IMR-90 (cell line): ENCODE measurements around the gene LIMS1. TPM values are rescaled to one million over a fixed set of nuclear protein-coding genes. Genes with fewer than 3 reads are reported as not detected.
"Not testable (repeated sequence)": the region's sequence is repeated elsewhere in the genome, so short reads cannot be mapped to it uniquely, and the experiment has no call there.

Experiments used
- ATAC-seq: fragments of 200-7000 bp; cut with Tn5 transposase; 2 replicates; pipeline ENCODE4 v1.9.1; 2020; ENCODE audit warnings: low read depth, mild to moderate bottlenecking, moderate library complexity
- BruUV-seq: library from RNA; stranded (reverse); fragments of 400-500 nt; replicated peaks from 2 replicates; lab custom pipeline; 2021; lab: Mats Ljungman, UMichigan
- CTCF ChIA-PET: fragments of 300-600 bp; formaldehyde crosslinking; extraction: SDS; loops from one replicate; lab custom pipeline; 2021; ENCODE audit warnings: antibody characterized with exemption; lab: Yijun Ruan, JAX
- POLR2A ChIA-PET: fragments of 300-600 bp; sonication (Branson Sonifier 250); formaldehyde crosslinking; loops from one replicate; lab custom pipeline; 2022; ENCODE audit warnings: antibody characterized with exemption; ENCODE audit not compliant: unreplicated experiment; lab: Charles Lee
- DNase-seq: peaks from one replicate; pipeline ENCODE4 v3.0.0; 2013
- H2AFZ ChIP-seq: replicated peaks from 2 replicates; pipeline ENCODE3; 2013; ENCODE audit warnings: low read length, mild to moderate bottlenecking; ENCODE audit not compliant: poor library complexity
- H2AK5ac ChIP-seq: 2 replicates; pipeline ENCODE4 v1.6.1; 2013; ENCODE audit warnings: low read depth, low read length, inconsistent platforms
- H2AK9ac ChIP-seq: replicated peaks from 2 replicates; pipeline ENCODE3; 2013; ENCODE audit warnings: mild to moderate bottlenecking, low read depth, low read length, moderate library complexity; ENCODE audit not compliant: poor library complexity
- H2BK120ac ChIP-seq: 2 replicates; pipeline ENCODE4 v1.6.1; 2013; ENCODE audit warnings: low read depth, low read length, inconsistent platforms
- H2BK15ac ChIP-seq: 3 replicates; pipeline ENCODE4 v1.6.1; 2013; ENCODE audit warnings: low read depth, low read length, inconsistent platforms
- H2BK20ac ChIP-seq: 2 replicates; pipeline ENCODE4 v1.6.1; 2013; ENCODE audit warnings: low read depth, mild to moderate bottlenecking, inconsistent platforms, low read length, moderate library complexity
- H2BK5ac ChIP-seq: 2 replicates; pipeline ENCODE4 v1.6.1; 2013; ENCODE audit warnings: mild to moderate bottlenecking, low read depth, low read length, inconsistent platforms; ENCODE audit not compliant: poor library complexity, severe bottlenecking
- H3K14ac ChIP-seq: replicated peaks from 2 replicates; pipeline ENCODE4 v1.6.1; 2013; ENCODE audit warnings: low read depth, low read length, inconsistent platforms
- H3K18ac ChIP-seq: 2 replicates; pipeline ENCODE4 v1.6.1; 2013; ENCODE audit warnings: low read depth, low read length, control low read depth
- H3K23ac ChIP-seq: 2 replicates; pipeline ENCODE4 v1.6.1; 2013; ENCODE audit warnings: low read depth, low read length, inconsistent platforms
- H3K27ac ChIP-seq: 2 replicates; pipeline ENCODE4 v1.5.1; 2013; ENCODE audit warnings: mild to moderate bottlenecking, control low read depth, low read length; ENCODE audit not compliant: insufficient read depth
- H3K27me3 ChIP-seq: 2 replicates; pipeline ENCODE4 v1.6.1; 2013; ENCODE audit warnings: low read length; ENCODE audit not compliant: control insufficient read depth, insufficient read depth
- H3K36me3 ChIP-seq: 2 replicates; pipeline ENCODE4 v1.6.1; 2013; ENCODE audit warnings: low read length, mixed read lengths; ENCODE audit not compliant: control insufficient read depth, insufficient read depth
- H3K4ac ChIP-seq: 2 replicates; pipeline ENCODE4 v1.6.1; 2013; ENCODE audit warnings: low read depth, low read length, inconsistent platforms
- H3K4me1 ChIP-seq: 2 replicates; pipeline ENCODE4 v1.6.1; 2013; ENCODE audit warnings: low read length, mixed read lengths; ENCODE audit not compliant: control insufficient read depth, insufficient read depth
- H3K4me2 ChIP-seq: 2 replicates; pipeline ENCODE4 v1.6.1; 2013; ENCODE audit warnings: low read depth, mild to moderate bottlenecking, control low read depth, low read length, moderate library complexity
- H3K4me3 ChIP-seq: 2 replicates; pipeline ENCODE4 v1.5.1; 2013; ENCODE audit warnings: low read depth, mild to moderate bottlenecking, control low read depth, low read length, moderate library complexity; ENCODE audit not compliant: insufficient read depth
- H3K56ac ChIP-seq: 2 replicates; pipeline ENCODE4 v1.6.1; 2013; ENCODE audit warnings: low read length, inconsistent platforms; ENCODE audit not compliant: insufficient read depth; ENCODE audit errors: extremely low read depth
- H3K79me1 ChIP-seq, 2 experiments: 2 replicates each; pipeline ENCODE4 v1.6.1; 2013; ENCODE audit warnings: low read length in 2 of 2, inconsistent platforms in 1 of 2, low read depth in 1 of 2
- H3K9ac ChIP-seq: 2 replicates; pipeline ENCODE4 v1.6.1; 2013; ENCODE audit warnings: low read depth, low read length, control low read depth
- H3K9me1 ChIP-seq: 2 replicates; pipeline ENCODE4 v1.6.1; 2013; ENCODE audit warnings: low read length, inconsistent platforms; ENCODE audit not compliant: insufficient read depth
- H3K9me3 ChIP-seq: 2 replicates; pipeline ENCODE4 v1.6.1; 2013; ENCODE audit warnings: low read length; ENCODE audit not compliant: control insufficient read depth, insufficient read depth
- H4K20me1 ChIP-seq: 2 replicates; pipeline ENCODE4 v1.6.1; 2013; ENCODE audit warnings: low read length, inconsistent platforms; ENCODE audit not compliant: insufficient read depth
- H4K5ac ChIP-seq: 2 replicates; pipeline ENCODE4 v1.6.1; 2013; ENCODE audit warnings: mild to moderate bottlenecking, low read depth, low read length, control low read depth
- H4K8ac ChIP-seq, 2 experiments: 2 replicates each; pipeline ENCODE4 v1.6.1; 2013; ENCODE audit warnings: low read depth in 2 of 2, low read length in 2 of 2, control low read depth in 1 of 2, inconsistent platforms in 1 of 2
- H4K91ac ChIP-seq: 2 replicates; pipeline ENCODE4 v1.6.1; 2013; ENCODE audit warnings: low read depth, low read length, inconsistent platforms; ENCODE audit not compliant: insufficient read depth
- WGBS, 2 experiments: methylation state at CpG; one replicate each; pipeline versions ENCODE4 v1.1.5 to v1.1.7; 2013; ENCODE audit warnings: missing lambda C conversion rate in 2 of 2; ENCODE audit not compliant: insufficient read length in 1 of 2; ENCODE audit errors: extremely low coverage in 2 of 2; 5-methylcytosine and 5-hydroxymethylcytosine counted together
- dilution Hi-C: fragments of 300-500 bp; cut with HindIII; formaldehyde crosslinking; loops from one replicate; pipeline ENCODE4 v1.14.3; 2018; ENCODE audit warnings: low sequenced_read_pairs; ENCODE audit not compliant: unreplicated experiment
- in situ Hi-C: fragments of 300-500 bp; cut with MboI; formaldehyde crosslinking; loops from 3 replicates; pipeline ENCODE4 v1.14.3; 2019; ENCODE audit warnings: low sequenced_read_pairs, inconsistent platforms, mixed read lengths
- intact Hi-C: fragments of 100-400 bp; cut with micrococcal nuclease; formaldehyde crosslinking; loops from 2 replicates; pipeline ENCODE4 v1.10.0; 2022
- polyA plus RNA-seq, 3 experiments: library from polyadenylated mRNA; depleted of rRNA; stranded (reverse); fragments of >200 nt; gene quantifications; 2 replicates each; pipeline ENCODE4 v1.2.3, GENCODE V29; 2012; ENCODE audit warnings: low replicate concordance in 1 of 3
- total RNA-seq: library from RNA; depleted of rRNA; stranded (reverse); fragments of >200 nt; gene quantifications from 2 replicates; pipeline ENCODE4 v1.2.3, GENCODE V29; 2012

Gene LIMS1
- total and polyA plus RNA-seq, 2 of the 4 experiments (the other 2 are of a cell fraction): 59.1 to 131 TPM

GRCh38 chr2:108514478-108514877 lies 19.8 kb upstream of the LIMS1 start:
- in situ Hi-C loops, DNase-seq, ATAC-seq, H2BK120ac ChIP-seq, H4K20me1 ChIP-seq, H2BK20ac ChIP-seq, CTCF ChIA-PET, BruUV-seq, H3K4ac ChIP-seq, H3K9me3 ChIP-seq, H2AK9ac ChIP-seq, H3K18ac ChIP-seq, H3K14ac ChIP-seq, H4K8ac ChIP-seq, H4K5ac ChIP-seq, H3K23ac ChIP-seq, H3K36me3 ChIP-seq, POLR2A ChIA-PET, H4K91ac ChIP-seq, H3K4me2 ChIP-seq, H2BK5ac ChIP-seq, intact Hi-C loops, H2AK5ac ChIP-seq, H3K27ac ChIP-seq, dilution Hi-C loops, H2BK15ac ChIP-seq, H3K4me3 ChIP-seq, H3K79me1 ChIP-seq, H3K27me3 ChIP-seq, H2AFZ ChIP-seq, H3K9me1 ChIP-seq, H3K9ac ChIP-seq, H3K4me1 ChIP-seq, H3K56ac ChIP-seq: not testable (repeated sequence)
- WGBS, 2 experiments: no CpG with 5 or more reads among the region's 2 CpGs

DNA sequence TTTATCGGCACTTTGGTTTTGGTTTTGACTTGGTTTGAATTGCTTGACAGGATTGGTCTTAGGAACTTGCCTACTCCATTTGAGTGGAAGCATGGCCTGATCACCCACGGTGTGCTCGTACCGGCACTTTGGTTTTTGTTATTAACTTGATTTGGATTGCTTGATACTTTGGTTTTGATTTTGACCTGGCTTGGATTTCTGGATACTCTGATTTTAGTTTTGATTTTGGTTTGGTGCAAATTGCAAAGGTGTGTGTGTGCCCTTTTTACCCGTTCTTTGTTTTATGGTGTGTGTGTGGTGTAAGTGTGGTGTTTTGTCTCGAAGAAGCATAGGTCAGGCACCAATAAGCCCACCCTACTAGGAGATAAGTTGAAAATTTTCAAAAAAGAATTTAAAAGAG lies 9.6 kb upstream of the LIMS1 start:
- BruUV-seq, H2BK5ac ChIP-seq, H3K9me1 ChIP-seq, intact Hi-C loops, H3K18ac ChIP-seq, H4K5ac ChIP-seq, H3K4ac ChIP-seq, H4K8ac ChIP-seq, H3K56ac ChIP-seq, H3K4me1 ChIP-seq, H3K14ac ChIP-seq, H2AK5ac ChIP-seq, H3K79me1 ChIP-seq, H3K23ac ChIP-seq, H3K9me3 ChIP-seq, H2BK120ac ChIP-seq, ATAC-seq, H2BK20ac ChIP-seq, H3K9ac ChIP-seq, CTCF ChIA-PET, H3K27ac ChIP-seq, POLR2A ChIA-PET, H4K20me1 ChIP-seq, H4K91ac ChIP-seq, H2AK9ac ChIP-seq, H3K4me2 ChIP-seq, H3K27me3 ChIP-seq, dilution Hi-C loops, H3K36me3 ChIP-seq, H2BK15ac ChIP-seq, H2AFZ ChIP-seq, DNase-seq, in situ Hi-C loops, H3K4me3 ChIP-seq: not testable (repeated sequence)
- 80% methylated on average over 1 of the region's 6 CpGs; no CpG with 5 or more reads in 1 of the 2 experiments for WGBS, 2 experiments
